ENCODE data around the gene LRRC63. TPM values are rescaled to one million over a fixed set of nuclear protein-coding genes. Genes with fewer than 3 reads are reported as not detected.
"Not testable (repeated sequence)": the region's sequence is repeated elsewhere in the genome, so short reads cannot be mapped to it uniquely, and the experiment has no call there.

The LRRC63 gene
- 0.03 TPM for polyA plus RNA-seq (2013, experiment 1 of 2)
- polyA plus RNA-seq (2013, experiment 2 of 2): 0.04 TPM

- peak; percentile 77 for DNase-seq
- Histone ChIP-seq H3K4me1 (ENCODE audit: control insufficient read depth, low read depth, low read length) (peaks cover 2% of the 10 kb centered on the region), H2BK15ac (replicated peaks; ENCODE audit: low read depth) (no peak within 1 kb of the TSS), H3K18ac (ENCODE audit: low read length) (no peak within 1 kb of the TSS), H3K27me3 (ENCODE audit: insufficient read depth, low read length, poor library complexity) (no peaks in the 10 kb centered on the region), H2AK5ac (ENCODE audit: low read length) (no peak within 1 kb of the TSS), H3K4me3 (ENCODE audit: low read length) (peak within 1 kb of the TSS; percentile 29), H2BK120ac (ENCODE audit: low read depth, low read length) (no peak within 1 kb of the TSS), H3K79me2 (ENCODE audit: control insufficient read depth, insufficient read depth, low read length) (no peaks in the 10 kb centered on the region), H3K9ac (ENCODE audit: low read length) (peak within 1 kb of the TSS; percentile 63), H3K79me1 (ENCODE audit: low read length) (no peaks in the 10 kb centered on the region), H3K36me3 (ENCODE audit: control insufficient read depth, insufficient read depth, low read length) (no peaks in the 10 kb centered on the region), H3K56ac (ENCODE audit: low read length) (peak within 1 kb of the TSS; percentile 84), H4K5ac (ENCODE audit: low read length) (no peak within 1 kb of the TSS), H3K27ac (ENCODE audit: low read depth, low read length) (no peak within 1 kb of the TSS), H2BK5ac (ENCODE audit: low read length) (no peak within 1 kb of the TSS), H3K23ac (ENCODE audit: low read length) (no peak within 1 kb of the TSS), H3K4ac (ENCODE audit: low read depth, low read length) (no peak within 1 kb of the TSS), H4K8ac (ENCODE audit: low read depth, low read length) (no peak within 1 kb of the TSS), H3K4me2 (ENCODE audit: low read length) (peak within 1 kb of the TSS; percentile 38)
- WGBS (ENCODE audit: extremely low coverage, insufficient coverage, low lambda C conversion rate): no CpG with 5 or more reads among the region's 53 CpGs
Observed at GRCh38 chr13:46211483-46212351, at the start of gene LRRC63. TSS of gene LRRC63 (plus strand) at chr13:46211928. CDS start at chr13:46213035, 1,107 bp downstream.

GRCh38 chr13:46162741-46163140 lies 49.0 kb upstream of the LRRC63 start:
- not testable (repeated sequence) for DNase-seq; H3K36me3 ChIP-seq (ENCODE audit: control insufficient read depth, insufficient read depth, low read length); H3K4me3 ChIP-seq (ENCODE audit: low read length); H3K4ac ChIP-seq (ENCODE audit: low read depth, low read length); H2BK15ac ChIP-seq (replicated peaks; ENCODE audit: low read depth); H2BK120ac ChIP-seq (ENCODE audit: low read depth, low read length); H3K27ac ChIP-seq (ENCODE audit: low read depth, low read length); H3K56ac ChIP-seq (ENCODE audit: low read length); H3K23ac ChIP-seq (ENCODE audit: low read length); H3K27me3 ChIP-seq (ENCODE audit: insufficient read depth, low read length, poor library complexity); H3K79me2 ChIP-seq (ENCODE audit: control insufficient read depth, insufficient read depth, low read length); H2AK5ac ChIP-seq (ENCODE audit: low read length); H3K79me1 ChIP-seq (ENCODE audit: low read length); H4K5ac ChIP-seq (ENCODE audit: low read length); H2BK5ac ChIP-seq (ENCODE audit: low read length); H3K18ac ChIP-seq (ENCODE audit: low read length); H3K4me1 ChIP-seq (ENCODE audit: control insufficient read depth, low read depth, low read length); H4K8ac ChIP-seq (ENCODE audit: low read depth, low read length); H3K4me2 ChIP-seq (ENCODE audit: low read length); H3K9ac ChIP-seq (ENCODE audit: low read length)
- WGBS (ENCODE audit: extremely low coverage, insufficient coverage, low lambda C conversion rate): no CpG with 5 or more reads among the region's 36 CpGs

GRCh38 chr13:46164661-46165060 lies 47.1 kb upstream of the LRRC63 start:
- Histone ChIP-seq H4K5ac (ENCODE audit: low read length) (no peak overlapping the region), H3K36me3 (ENCODE audit: control insufficient read depth, insufficient read depth, low read length) (no peaks in the 10 kb centered on the region), H3K4me3 (ENCODE audit: low read length) (no peak overlapping the region), H3K18ac (ENCODE audit: low read length) (no peak overlapping the region), H3K4me2 (ENCODE audit: low read length) (no peak overlapping the region), H2BK15ac (replicated peaks; ENCODE audit: low read depth) (no peak overlapping the region), H3K4ac (ENCODE audit: low read depth, low read length) (no peak overlapping the region), H3K56ac (ENCODE audit: low read length) (no peak overlapping the region), H4K8ac (ENCODE audit: low read depth, low read length) (no peak overlapping the region), H2AK5ac (ENCODE audit: low read length) (no peak overlapping the region), H3K9ac (ENCODE audit: low read length) (no peak overlapping the region), H3K27me3 (ENCODE audit: insufficient read depth, low read length, poor library complexity) (no peaks in the 10 kb centered on the region), H3K79me2 (ENCODE audit: control insufficient read depth, insufficient read depth, low read length) (no peaks in the 10 kb centered on the region), H3K4me1 (ENCODE audit: control insufficient read depth, low read depth, low read length) (peaks cover 3% of the 10 kb centered on the region), H2BK5ac (ENCODE audit: low read length) (no peak overlapping the region), H3K79me1 (ENCODE audit: low read length) (no peaks in the 10 kb centered on the region), H3K27ac (ENCODE audit: low read depth, low read length) (no peak overlapping the region), H2BK120ac (ENCODE audit: low read depth, low read length) (no peak overlapping the region), H3K23ac (ENCODE audit: low read length) (no peak overlapping the region)
- no peak for DNase-seq

- no peak overlapping the region for H3K23ac ChIP-seq (ENCODE audit: low read length)
- no peak overlapping the region for H3K27ac ChIP-seq (ENCODE audit: low read depth, low read length)
- H3K4me2 ChIP-seq (ENCODE audit: low read length): no peak overlapping the region
- H2AK5ac ChIP-seq (ENCODE audit: low read length): no peak overlapping the region
- H3K4me1 ChIP-seq (ENCODE audit: control insufficient read depth, low read depth, low read length): peaks cover 8% of the 10 kb centered on the region
- no peak overlapping the region for H3K4ac ChIP-seq (ENCODE audit: low read depth, low read length)
- no peak overlapping the region for H3K9ac ChIP-seq (ENCODE audit: low read length)
- H3K79me2 ChIP-seq (ENCODE audit: control insufficient read depth, insufficient read depth, low read length): no peaks in the 10 kb centered on the region
- no peaks in the 10 kb centered on the region for H3K27me3 ChIP-seq (ENCODE audit: insufficient read depth, low read length, poor library complexity)
- H2BK120ac ChIP-seq (ENCODE audit: low read depth, low read length): no peak overlapping the region
- H2BK5ac ChIP-seq (ENCODE audit: low read length): no peak overlapping the region
- H3K4me3 ChIP-seq (ENCODE audit: low read length): no peak overlapping the region
- no peaks in the 10 kb centered on the region for H3K36me3 ChIP-seq (ENCODE audit: control insufficient read depth, insufficient read depth, low read length)
- H4K5ac ChIP-seq (ENCODE audit: low read length): no peak overlapping the region
- no peak overlapping the region for H2BK15ac ChIP-seq (replicated peaks; ENCODE audit: low read depth)
- DNase-seq: no peak
- H3K79me1 ChIP-seq (ENCODE audit: low read length): no peaks in the 10 kb centered on the region
- no peak overlapping the region for H3K56ac ChIP-seq (ENCODE audit: low read length)
- H3K18ac ChIP-seq (ENCODE audit: low read length): no peak overlapping the region
- H4K8ac ChIP-seq (ENCODE audit: low read depth, low read length): no peak overlapping the region
- WGBS (ENCODE audit: extremely low coverage, insufficient coverage, low lambda C conversion rate): no CpG with 5 or more reads among the region's 5 CpGs
Observed at GRCh38 chr13:46165485-46166223, 46.1 kb upstream of the LRRC63 start.

- Histone ChIP-seq H3K27me3 (ENCODE audit: insufficient read depth, low read length, poor library complexity) (no peaks in the 10 kb centered on the region), H3K9ac (ENCODE audit: low read length) (no peak overlapping the region), H4K5ac (ENCODE audit: low read length) (no peak overlapping the region), H4K8ac (ENCODE audit: low read depth, low read length) (no peak overlapping the region), H3K79me1 (ENCODE audit: low read length) (no peaks in the 10 kb centered on the region), H3K23ac (ENCODE audit: low read length) (no peak overlapping the region), H3K36me3 (ENCODE audit: control insufficient read depth, insufficient read depth, low read length) (no peaks in the 10 kb centered on the region), H2BK5ac (ENCODE audit: low read length) (no peak overlapping the region), H2BK120ac (ENCODE audit: low read depth, low read length) (no peak overlapping the region), H3K79me2 (ENCODE audit: control insufficient read depth, insufficient read depth, low read length) (no peaks in the 10 kb centered on the region), H3K56ac (ENCODE audit: low read length) (no peak overlapping the region), H3K4me3 (ENCODE audit: low read length) (no peak overlapping the region), H3K18ac (ENCODE audit: low read length) (no peak overlapping the region), H3K4ac (ENCODE audit: low read depth, low read length) (no peak overlapping the region), H3K4me2 (ENCODE audit: low read length) (no peak overlapping the region), H2AK5ac (ENCODE audit: low read length) (no peak overlapping the region), H3K4me1 (ENCODE audit: control insufficient read depth, low read depth, low read length) (peaks cover 12% of the 10 kb centered on the region), H2BK15ac (replicated peaks; ENCODE audit: low read depth) (no peak overlapping the region), H3K27ac (ENCODE audit: low read depth, low read length) (no peak overlapping the region)
- no peak for DNase-seq
- WGBS (ENCODE audit: extremely low coverage, insufficient coverage, low lambda C conversion rate): no CpG with 5 or more reads among the region's 1 CpG
Observed at GRCh38 chr13:46166224-46166584, 45.5 kb upstream of the LRRC63 start.

Measured in mesendoderm (in vitro differentiated cells).